Thyroid gland (tissue), 4 donors: ENCODE measurements around the gene GALNT18. TPM values are rescaled to one million over a fixed set of nuclear protein-coding genes. Genes with fewer than 3 reads are reported as not detected.

Experiments used
- DNase-seq, 2 donors: peaks; one replicate each; pipeline ENCODE4 v3.0.0-alpha.2; 2019
- H3K27ac ChIP-seq, 3 donors: fragments of 200-600 bp; sonication (generic); 1 replicate in 2 of 3; 2 replicates in 1 of 3; pipeline ENCODE4 v1.5.1; 2016 to 2019; ENCODE audit warnings: mild to moderate bottlenecking in 1 of 3, moderate library complexity in 1 of 3
- H3K27me3 ChIP-seq: fragments of 200-600 bp; sonication (generic); one replicate; pipeline ENCODE4 v1.5.1; 2019
- H3K36me3 ChIP-seq, 2 donors: fragments of 200-600 bp; sonication (generic); one replicate each; pipeline ENCODE4 v1.5.1; 2016 to 2019
- H3K4me1 ChIP-seq, 2 donors: fragments of 200-600 bp; sonication (generic); one replicate each; pipeline ENCODE4 v1.5.1; 2017 to 2019
- H3K4me3 ChIP-seq, 3 donors: fragments of 200-600 bp; sonication (generic); replicated peaks in 1 of 3; 1 replicate in 2 of 3; 2 replicates in 1 of 3; pipeline ENCODE4 v1.5.1; 2016; ENCODE audit warnings: mild to moderate bottlenecking in 1 of 3
- H3K9me3 ChIP-seq: fragments of 200-600 bp; sonication (generic); one replicate; pipeline ENCODE4 v1.5.1; 2017
- POLR2A ChIP-seq, 2 donors: fragments of 450-650 bp; IDR thresholded peaks; one replicate each; pipeline ENCODE4 v1.6.1; 2017; ENCODE audit warnings: antibody characterized with exemption in 2 of 2, mild to moderate bottlenecking in 2 of 2, moderate library complexity in 1 of 2
- WGBS, 2 donors: methylation state at CpG; one replicate each; pipeline ENCODE4 v1.1.5; 2017; 5-methylcytosine and 5-hydroxymethylcytosine counted together
- intact Hi-C: fragments of 100-400 bp; cut with DNase I; formaldehyde crosslinking; loops from one replicate; pipeline ENCODE4 v1.15.1; 2023
- total RNA-seq, 4 donors: library from RNA; depleted of rRNA; stranded (reverse); fragments of >200 nt; gene quantifications; one replicate each; pipeline ENCODE4 v1.2.3, GENCODE V29; 2016
- TF ChIP-seq, protein P1 (sequence below), 6 experiments: fragments of 200-600 bp in 3 of 6; fragments of 450-650 bp in 3 of 6; sonication (generic) in 3 of 6; IDR thresholded peaks; one replicate each; pipeline ENCODE4 v1.5.1; 2016 to 2019; ENCODE audit warnings: antibody characterized with exemption in 6 of 6, mild to moderate bottlenecking in 2 of 6, inconsistent platforms in 1 of 6, moderate library complexity in 1 of 6

Gene GALNT18
- total RNA-seq, 4 donors from 2014 or later = 60.7 to 93.8 (median 87.5) TPM

DNA sequence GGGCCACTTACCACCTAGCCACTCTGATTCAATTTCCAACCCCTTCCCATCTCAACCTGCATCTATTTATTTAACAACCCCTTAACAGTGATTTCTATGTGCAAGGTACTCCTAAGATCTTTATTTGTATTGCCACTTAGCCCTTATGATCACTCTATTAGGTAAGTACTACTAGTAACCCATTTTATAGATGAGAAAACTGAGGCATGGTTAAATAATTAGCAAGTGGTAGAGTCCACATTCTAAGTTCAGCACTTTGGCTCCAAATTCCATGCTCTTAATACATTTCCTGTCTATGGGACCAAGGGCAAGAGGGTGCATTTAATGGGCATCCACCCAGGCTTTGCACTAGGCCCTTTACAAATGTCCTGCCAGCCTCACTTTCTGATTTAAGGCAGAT lies 230.6 kb downstream of the GALNT18 start:
- TF ChIP-seq POLR2A (IDR thresholded peaks at IDR 0.05) = no peak
- TF ChIP-seq, protein P1, sequence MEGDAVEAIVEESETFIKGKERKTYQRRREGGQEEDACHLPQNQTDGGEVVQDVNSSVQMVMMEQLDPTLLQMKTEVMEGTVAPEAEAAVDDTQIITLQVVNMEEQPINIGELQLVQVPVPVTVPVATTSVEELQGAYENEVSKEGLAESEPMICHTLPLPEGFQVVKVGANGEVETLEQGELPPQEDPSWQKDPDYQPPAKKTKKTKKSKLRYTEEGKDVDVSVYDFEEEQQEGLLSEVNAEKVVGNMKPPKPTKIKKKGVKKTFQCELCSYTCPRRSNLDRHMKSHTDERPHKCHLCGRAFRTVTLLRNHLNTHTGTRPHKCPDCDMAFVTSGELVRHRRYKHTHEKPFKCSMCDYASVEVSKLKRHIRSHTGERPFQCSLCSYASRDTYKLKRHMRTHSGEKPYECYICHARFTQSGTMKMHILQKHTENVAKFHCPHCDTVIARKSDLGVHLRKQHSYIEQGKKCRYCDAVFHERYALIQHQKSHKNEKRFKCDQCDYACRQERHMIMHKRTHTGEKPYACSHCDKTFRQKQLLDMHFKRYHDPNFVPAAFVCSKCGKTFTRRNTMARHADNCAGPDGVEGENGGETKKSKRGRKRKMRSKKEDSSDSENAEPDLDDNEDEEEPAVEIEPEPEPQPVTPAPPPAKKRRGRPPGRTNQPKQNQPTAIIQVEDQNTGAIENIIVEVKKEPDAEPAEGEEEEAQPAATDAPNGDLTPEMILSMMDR (IDR thresholded peaks at IDR 0.05) = no peak
- H3K27me3 ChIP-seq = no peaks in the 10 kb centered on the region
- H3K4me1 ChIP-seq = peaks cover 0 to 15% of the 10 kb centered on the region in 2 donors
- no peaks in the 10 kb centered on the region for H3K36me3 ChIP-seq
- no peaks in the 10 kb centered on the region for H3K9me3 ChIP-seq
- no peak overlapping the region for H3K4me3 ChIP-seq
- intact Hi-C loops = no loop called here
- no peak for DNase-seq
- H3K27ac ChIP-seq = no peak overlapping the region

DNA sequence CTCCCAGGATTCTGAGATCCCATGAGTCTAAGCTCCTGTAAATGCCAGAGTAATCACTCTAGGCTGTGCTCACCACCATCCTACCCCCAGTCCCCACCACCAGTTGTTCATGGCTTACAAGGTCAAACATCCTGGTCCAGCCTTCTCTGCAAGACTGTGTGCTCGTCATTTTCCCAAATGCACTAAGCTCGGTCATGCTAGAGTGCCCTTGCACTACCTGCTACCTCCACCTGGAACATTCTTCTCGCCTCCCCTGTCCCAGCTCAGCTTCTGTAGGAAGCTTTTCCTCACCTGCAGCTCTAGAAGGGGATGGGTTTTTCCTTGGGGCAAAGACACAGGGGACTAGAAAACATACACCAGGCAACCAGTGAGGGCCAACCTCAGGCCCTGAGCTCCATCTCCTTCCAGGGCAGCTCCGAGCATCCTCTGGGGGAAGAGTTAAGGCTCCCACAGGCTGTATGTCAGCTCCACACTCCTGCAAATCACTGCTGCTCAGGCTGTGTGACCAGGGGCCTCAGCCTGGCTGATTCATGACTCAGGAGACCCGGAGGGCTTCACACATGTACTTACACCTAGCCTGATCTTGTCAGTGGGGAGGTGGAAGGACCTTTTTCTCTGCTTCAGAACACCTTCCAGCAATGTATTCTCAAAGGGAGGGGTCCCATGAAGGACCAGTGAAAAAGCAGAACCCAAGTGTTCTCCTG lies 231.6 kb downstream of the GALNT18 start:
- WGBS, 2 donors = 93 to 94% methylated on average over 4 to 5 of the region's 5 CpGs
- no peak for TF ChIP-seq POLR2A (IDR thresholded peaks at IDR 0.05)
- TF ChIP-seq, protein P1 (IDR thresholded peaks at IDR 0.05) = no peak

DNA sequence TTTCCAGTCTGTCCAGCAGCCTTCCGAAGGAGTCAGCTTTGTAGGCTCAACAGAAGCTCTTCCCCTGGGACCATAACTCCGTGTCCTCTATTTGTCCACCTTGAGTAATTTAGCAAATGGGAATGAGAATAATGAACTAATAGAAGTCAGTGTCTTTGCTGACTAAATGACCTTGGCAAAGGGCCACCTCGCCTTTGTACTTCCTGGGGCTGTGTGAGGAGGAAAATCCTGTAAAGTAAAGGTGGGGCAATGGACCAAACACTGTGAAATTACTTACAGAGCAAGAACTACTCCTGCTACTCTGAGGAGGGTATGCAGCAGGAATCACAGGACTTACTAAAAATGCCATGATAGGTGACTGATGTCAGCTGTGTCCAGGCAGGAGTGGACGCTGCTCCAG lies 232.6 kb downstream of the GALNT18 start:
- TF ChIP-seq, protein P1 (IDR thresholded peaks at IDR 0.05) = no peak
- TF ChIP-seq POLR2A (IDR thresholded peaks at IDR 0.05) = no peak
- intact Hi-C loops = no loop called here
- WGBS, 2 donors = 72 to 89% methylated on average over 4 of the region's 4 CpGs
- Histone ChIP-seq H3K9me3 (no peaks in the 10 kb centered on the region), H3K36me3 (no peaks in the 10 kb centered on the region), H3K27me3 (no peaks in the 10 kb centered on the region), H3K4me3 (no peak overlapping the region), H3K27ac (no peak overlapping the region), H3K4me1 (peaks cover 0 to 15% of the 10 kb centered on the region in 2 donors)
- no peak for DNase-seq

More for the DNA sequence above, 231.6 kb downstream of the GALNT18 start:
- intact Hi-C loops = no loop called here
- Histone ChIP-seq H3K4me1 (peaks cover 0 to 15% of the 10 kb centered on the region in 2 donors), H3K9me3 (no peaks in the 10 kb centered on the region), H3K36me3 (no peaks in the 10 kb centered on the region), H3K27me3 (no peaks in the 10 kb centered on the region), H3K4me3 (no peak overlapping the region), H3K27ac (no peak overlapping the region)
- DNase-seq = no peak

DNA sequence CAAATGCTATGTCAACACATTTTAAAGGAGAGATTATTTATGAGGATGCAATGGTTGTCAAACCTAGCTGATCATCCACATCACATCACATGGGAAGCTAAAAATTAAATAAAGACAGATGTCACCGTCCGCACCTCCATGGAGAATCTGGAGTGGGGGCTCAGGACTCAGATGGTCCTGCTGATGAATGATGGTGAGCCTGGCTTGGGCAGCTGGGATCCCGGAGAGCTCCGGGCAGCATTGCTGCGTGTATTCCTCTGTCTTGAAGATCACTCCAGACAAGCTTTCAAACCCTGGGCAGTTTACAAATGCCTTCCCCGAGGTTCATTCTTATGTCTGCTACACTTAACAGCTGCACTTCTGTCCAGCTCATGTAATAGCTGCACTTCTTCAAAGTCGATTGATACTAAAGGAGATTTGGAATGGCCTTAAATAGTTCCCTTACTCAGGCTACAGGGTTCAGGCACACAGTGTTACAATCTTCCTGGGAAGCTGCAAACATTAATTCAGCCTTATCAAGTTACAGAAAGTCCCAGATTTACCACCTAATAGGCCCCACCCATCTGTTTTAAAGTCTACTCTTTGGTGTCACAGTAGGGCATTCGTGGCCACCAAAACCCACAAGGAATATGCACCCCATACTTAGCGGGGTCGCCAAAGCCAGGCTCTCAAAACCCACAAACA lies 234.0 kb downstream of the GALNT18 start:
- no peak overlapping the region for H3K4me3 ChIP-seq
- no peaks in the 10 kb centered on the region for H3K27me3 ChIP-seq
- WGBS, 2 donors = 79 to 80% methylated on average over 10 of the region's 10 CpGs
- no peaks in the 10 kb centered on the region for H3K36me3 ChIP-seq
- TF ChIP-seq, protein P1 (IDR thresholded peaks at IDR 0.05) = no peak
- TF ChIP-seq POLR2A (IDR thresholded peaks at IDR 0.05) = no peak
- H3K4me1 ChIP-seq = peaks cover 0 to 15% of the 10 kb centered on the region in 2 donors
- intact Hi-C loops = no loop called here
- no peaks in the 10 kb centered on the region for H3K9me3 ChIP-seq
- no peak for DNase-seq
- H3K27ac ChIP-seq = no peak overlapping the region

DNA sequence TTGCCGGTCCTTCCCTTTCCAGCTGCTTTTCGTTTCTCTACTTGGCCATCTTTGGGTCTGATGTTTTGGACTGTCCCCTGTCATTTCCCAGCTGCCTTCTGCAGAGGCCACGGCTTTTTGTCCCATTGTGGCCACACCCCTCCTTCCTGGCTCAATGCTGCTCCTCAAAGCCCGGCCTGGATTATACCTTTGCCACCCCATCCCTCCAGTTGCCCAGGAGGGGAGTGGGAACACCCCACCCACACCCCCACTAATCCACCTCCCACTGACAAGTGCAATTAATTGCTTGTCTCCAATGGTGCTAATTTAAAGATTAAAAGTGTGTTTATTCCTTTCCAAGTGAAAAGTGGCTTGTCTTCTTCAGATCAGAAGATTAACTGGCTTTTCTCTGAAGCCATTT lies 234.6 kb downstream of the GALNT18 start:
- WGBS, 2 donors = 83% methylated on average over 4 of the region's 4 CpGs
- H3K9me3 ChIP-seq = no peaks in the 10 kb centered on the region
- no peak for DNase-seq
- H3K36me3 ChIP-seq = no peaks in the 10 kb centered on the region
- H3K4me3 ChIP-seq = no peak overlapping the region
- no peaks in the 10 kb centered on the region for H3K27me3 ChIP-seq
- H3K4me1 ChIP-seq = peaks cover 0 to 14% of the 10 kb centered on the region in 2 donors
- no peak overlapping the region for H3K27ac ChIP-seq
- no peak for TF ChIP-seq POLR2A (IDR thresholded peaks at IDR 0.05)
- TF ChIP-seq, protein P1 (IDR thresholded peaks at IDR 0.05) = no peak
- intact Hi-C loops = no loop called here
